ENCODE data around the gene SERPINE3.

DNA sequence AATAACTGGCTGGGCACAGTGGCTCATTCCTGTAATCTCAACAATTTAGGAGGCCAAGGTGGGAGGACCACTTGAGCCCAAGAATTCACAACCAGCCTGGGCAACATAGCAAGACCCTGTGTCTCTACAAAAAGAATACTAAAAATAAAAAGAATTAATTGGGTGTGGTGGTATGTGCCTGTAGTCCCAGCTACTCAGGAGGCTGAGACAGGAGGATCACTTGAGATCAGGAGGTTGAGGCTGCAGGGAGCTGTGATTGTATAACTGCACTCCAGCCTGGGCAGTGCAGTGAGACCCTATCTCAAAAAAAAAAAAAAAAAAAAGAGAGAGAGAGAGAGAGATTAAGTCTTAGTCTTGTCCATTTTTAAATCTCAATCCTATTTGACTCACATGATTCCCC is 35.6 kb upstream of the SERPINE3 start:
- TF ChIP-seq, protein P1, sequence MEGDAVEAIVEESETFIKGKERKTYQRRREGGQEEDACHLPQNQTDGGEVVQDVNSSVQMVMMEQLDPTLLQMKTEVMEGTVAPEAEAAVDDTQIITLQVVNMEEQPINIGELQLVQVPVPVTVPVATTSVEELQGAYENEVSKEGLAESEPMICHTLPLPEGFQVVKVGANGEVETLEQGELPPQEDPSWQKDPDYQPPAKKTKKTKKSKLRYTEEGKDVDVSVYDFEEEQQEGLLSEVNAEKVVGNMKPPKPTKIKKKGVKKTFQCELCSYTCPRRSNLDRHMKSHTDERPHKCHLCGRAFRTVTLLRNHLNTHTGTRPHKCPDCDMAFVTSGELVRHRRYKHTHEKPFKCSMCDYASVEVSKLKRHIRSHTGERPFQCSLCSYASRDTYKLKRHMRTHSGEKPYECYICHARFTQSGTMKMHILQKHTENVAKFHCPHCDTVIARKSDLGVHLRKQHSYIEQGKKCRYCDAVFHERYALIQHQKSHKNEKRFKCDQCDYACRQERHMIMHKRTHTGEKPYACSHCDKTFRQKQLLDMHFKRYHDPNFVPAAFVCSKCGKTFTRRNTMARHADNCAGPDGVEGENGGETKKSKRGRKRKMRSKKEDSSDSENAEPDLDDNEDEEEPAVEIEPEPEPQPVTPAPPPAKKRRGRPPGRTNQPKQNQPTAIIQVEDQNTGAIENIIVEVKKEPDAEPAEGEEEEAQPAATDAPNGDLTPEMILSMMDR (IDR thresholded peaks at IDR 0.05), result no peak
- no peak for TF ChIP-seq POLR2A (IDR thresholded peaks at IDR 0.05)
